Activated CD4-positive, alpha-beta T cell treated with anti-CD3 and anti-CD28 coated beads, Interleukin-10, Interleukin-2, amounts not matched to agents 100 ng/mL and 50 ng/mL, durations not matched to agents 16 hours and 8 hours (primary cell): Measurements from ENCODE around the gene ZNF451.

Experiments
- DNase-seq: peaks from one replicate; pipeline ENCODE4 v3.0.0-alpha.2; 2020

Gene ZNF451

GRCh38 chr6:57215260-57215659, 125.3 kb downstream of the ZNF451 start:
- DNase-seq = no peak

- DNase-seq = no peak
Measured at GRCh38 chr6:57216235-57217101, 126.5 kb downstream of the ZNF451 start.

- no peak for DNase-seq
Measured at GRCh38 chr6:57217270-57217669, 127.3 kb downstream of the ZNF451 start.
